Effector memory CD8-positive, alpha-beta T cell (primary cell): Measurements from ENCODE around the gene RAB6A.

Experiments
- ATAC-seq: fragments of 150-1000 bp; cut with Tn5 transposase; replicated peaks from 2 replicates; pipeline ENCODE4 v1.10.0; 2021; ENCODE audit warnings: mild to moderate bottlenecking, moderate library complexity
- DNase-seq, 3 experiments: peaks; one replicate each; pipeline ENCODE4 v3.0.0; 2021
- H3K27ac Mint-ChIP-seq, 2 donors: one replicate each; pipeline ENCODE4 v1.8.0; 2022; ENCODE audit warnings: mild to moderate bottlenecking in 2 of 2, mixed read lengths in 2 of 2, moderate library complexity in 2 of 2
- H3K27me3 Mint-ChIP-seq, 2 donors: one replicate each; pipeline ENCODE4 v1.8.0; 2022; ENCODE audit warnings: mixed read lengths in 2 of 2
- H3K36me3 Mint-ChIP-seq: one replicate; pipeline ENCODE4 v1.8.0; 2022; ENCODE audit warnings: mild to moderate bottlenecking, moderate library complexity, mixed read lengths; ENCODE audit not compliant: insufficient read depth
- H3K4me1 Mint-ChIP-seq, 2 donors: one replicate each; pipeline ENCODE4 v1.8.0; 2022; ENCODE audit warnings: low read depth in 2 of 2, mixed read lengths in 2 of 2
- H3K4me3 Mint-ChIP-seq, 2 donors: one replicate each; pipeline ENCODE4 v1.8.0; 2022; ENCODE audit warnings: mild to moderate bottlenecking in 2 of 2, mixed read lengths in 2 of 2, moderate library complexity in 2 of 2
- H3K9me3 Mint-ChIP-seq, 2 donors: one replicate each; pipeline ENCODE4 v1.8.0; 2022; ENCODE audit warnings: mixed read lengths in 2 of 2
- total RNA-seq, 9 experiments: gene quantifications; one replicate each; lab custom pipeline; 2026; lab: John Stamatoyannopoulos, UW

The RAB6A gene
- 86.7 to 154 (median 115) reads per million in 9 experiments for total RNA-seq

DNA sequence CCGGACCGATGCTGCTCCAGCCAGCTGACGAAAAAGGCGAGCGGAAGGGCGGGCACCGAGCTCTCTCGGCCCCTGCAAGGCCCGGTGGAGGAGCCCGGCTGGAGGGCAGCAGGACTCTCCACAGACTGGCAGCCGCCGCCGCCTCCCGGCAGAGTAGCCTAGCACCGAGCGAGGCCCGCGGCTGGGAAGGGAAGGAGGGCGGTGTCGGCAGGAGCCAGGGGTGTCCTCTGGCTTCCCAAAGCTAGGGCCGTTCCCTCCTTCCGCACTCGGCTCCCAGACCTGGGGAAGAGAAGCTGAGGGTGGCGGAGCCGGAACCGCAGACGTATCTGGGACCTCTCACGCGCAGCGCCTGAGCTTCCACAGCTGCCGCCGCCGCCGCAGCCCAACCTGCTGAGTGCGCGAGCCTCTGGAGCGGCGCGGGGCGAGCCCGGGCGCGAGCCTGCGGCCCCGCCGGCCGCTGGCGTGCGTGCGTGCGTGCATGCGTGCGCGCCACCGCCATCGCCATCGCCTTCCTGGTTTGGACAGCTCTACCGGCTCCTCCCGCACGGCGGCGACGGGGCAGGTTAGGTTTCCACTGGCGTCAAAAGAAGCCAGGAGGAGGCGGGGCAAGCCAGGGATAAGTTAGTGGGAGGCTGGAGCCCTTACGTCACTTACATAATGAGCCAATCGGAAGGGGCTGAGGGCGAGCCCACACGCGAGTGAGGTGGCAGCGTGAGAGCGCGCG lies at the start of gene RAB6A:
Gene RAB6A (minus strand): TSS at position 396 of the 724 bp plus-strand sequence. CDS start 439 bp downstream, outside the sequence.
- DNase-seq (peak; percentile 98 to 99 (median 99)), ATAC-seq (peak; percentile 86)
- peaks cover 26 to 34% of the 10 kb centered on the region in 2 donors for H3K4me1 Mint-ChIP-seq
- peak within 1 kb of the TSS; percentile 94 to 97 for H3K4me3 Mint-ChIP-seq
- peaks cover 16% of the 10 kb centered on the region for H3K36me3 Mint-ChIP-seq
- H3K27ac Mint-ChIP-seq, result peak within 1 kb of the TSS; percentile 87 to 90
- no peaks in the 10 kb centered on the region for H3K9me3 Mint-ChIP-seq
- H3K27me3 Mint-ChIP-seq, result peaks cover 0 to 10% of the 10 kb centered on the region in 2 donors

DNA sequence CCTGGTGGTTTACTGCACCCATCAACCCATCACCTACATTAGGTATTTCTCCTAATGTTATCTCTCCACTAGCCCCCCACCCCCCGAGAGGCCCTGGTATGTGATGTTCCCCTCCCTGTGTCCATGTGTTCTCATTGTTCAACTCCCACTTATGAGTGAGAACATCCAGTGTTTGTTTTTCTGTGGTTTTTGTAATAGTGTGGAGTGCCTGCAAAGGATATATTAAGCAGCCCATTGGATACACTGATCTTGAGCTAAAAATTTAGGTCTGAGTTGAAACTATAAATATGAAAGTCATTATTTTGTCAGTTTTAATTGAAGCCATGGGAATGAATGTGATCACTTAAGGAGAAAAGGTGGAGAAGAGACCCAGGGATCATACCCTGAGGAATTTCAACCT lies 49.8 kb upstream of the RAB6A start:
- ATAC-seq (no peak), DNase-seq (no peak)
- Mint-ChIP-seq H3K27me3 (no peaks in the 10 kb centered on the region), H3K36me3 (peaks cover 14% of the 10 kb centered on the region), H3K9me3 (no peaks in the 10 kb centered on the region), H3K4me1 (peaks cover 5 to 6% of the 10 kb centered on the region in 2 donors), H3K4me3 (no peak overlapping the region), H3K27ac (peak overlapping the region in 1 of 2 donors; percentile 38)

DNA sequence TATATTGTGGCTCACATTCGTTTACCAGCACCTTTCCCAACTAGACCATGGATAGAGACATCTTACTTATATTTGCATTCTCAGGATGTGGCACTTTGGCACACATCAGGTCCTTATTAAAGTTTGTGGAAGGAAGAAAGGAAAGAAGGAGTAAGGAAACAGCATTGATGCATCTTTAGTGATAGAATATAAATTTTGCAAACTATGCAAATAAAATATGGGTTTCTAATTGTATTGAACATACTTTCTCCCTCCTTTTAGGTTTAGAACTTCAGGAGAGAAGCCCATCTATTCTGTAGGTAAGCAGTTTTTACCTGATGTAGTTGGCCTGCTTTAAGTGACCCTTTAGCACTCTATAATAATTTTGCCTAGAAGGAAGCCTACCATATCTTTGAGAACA lies 47.2 kb upstream of the RAB6A start:
- no peaks in the 10 kb centered on the region for H3K27me3 Mint-ChIP-seq
- DNase-seq (no peak), ATAC-seq (no peak)
- H3K36me3 Mint-ChIP-seq, result peaks cover 14% of the 10 kb centered on the region
- no peak overlapping the region for H3K4me3 Mint-ChIP-seq
- no peaks in the 10 kb centered on the region for H3K9me3 Mint-ChIP-seq
- no peak overlapping the region for H3K27ac Mint-ChIP-seq
- H3K4me1 Mint-ChIP-seq, result peaks cover 5 to 10% of the 10 kb centered on the region in 2 donors

DNA sequence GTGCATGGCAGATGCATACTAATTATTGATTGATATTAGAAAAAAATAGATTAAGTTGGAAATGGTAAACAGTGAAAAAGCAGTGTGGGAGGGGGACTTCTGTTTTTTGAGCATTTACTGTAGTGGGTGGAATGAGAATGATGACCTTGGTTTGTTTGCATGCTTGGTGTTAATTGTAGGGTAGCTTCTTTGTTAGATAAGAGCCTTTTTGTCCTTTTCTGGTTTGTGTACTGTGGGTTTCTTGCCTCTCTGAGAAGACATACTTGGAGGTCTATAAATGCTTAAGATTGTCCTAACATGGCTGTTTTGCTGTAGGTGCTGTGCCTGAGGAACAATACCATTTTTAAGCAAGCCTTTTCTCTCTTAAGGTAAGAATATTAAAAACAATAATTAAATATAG lies 43.8 kb upstream of the RAB6A start:
- no peaks in the 10 kb centered on the region for H3K9me3 Mint-ChIP-seq
- no peak for ATAC-seq
- DNase-seq, result no peak
- H3K27ac Mint-ChIP-seq, result no peak overlapping the region
- no peak overlapping the region for H3K4me3 Mint-ChIP-seq
- H3K27me3 Mint-ChIP-seq, result no peaks in the 10 kb centered on the region
- H3K36me3 Mint-ChIP-seq, result peaks cover 14% of the 10 kb centered on the region
- H3K4me1 Mint-ChIP-seq, result peaks cover 5% of the 10 kb centered on the region in 2 donors

DNA sequence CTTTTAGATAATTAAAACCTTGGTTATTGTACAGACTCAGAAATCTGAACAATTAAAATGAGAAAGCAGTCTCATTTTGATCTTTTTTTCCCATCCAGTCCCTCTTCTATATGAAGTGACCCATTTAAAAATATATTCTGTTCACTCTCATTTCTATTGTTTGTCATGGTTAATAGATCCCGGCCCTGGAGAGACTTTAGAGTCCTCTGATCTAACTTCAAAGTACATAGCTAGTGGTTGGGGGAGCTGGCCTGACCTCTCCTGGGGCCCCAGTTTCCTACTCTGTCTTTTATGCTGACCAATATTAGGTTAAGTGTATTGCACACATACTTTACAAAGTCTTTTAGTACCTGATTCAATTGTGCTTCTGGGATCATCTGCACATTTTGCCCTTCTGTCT lies 40.3 kb upstream of the RAB6A start:
- ATAC-seq, result no peak
- no peak for DNase-seq
- Mint-ChIP-seq H3K4me1 (peaks cover 3 to 9% of the 10 kb centered on the region in 2 donors), H3K9me3 (no peaks in the 10 kb centered on the region), H3K36me3 (peaks cover 3% of the 10 kb centered on the region), H3K27me3 (no peaks in the 10 kb centered on the region), H3K27ac (no peak overlapping the region), H3K4me3 (no peak overlapping the region)

DNA sequence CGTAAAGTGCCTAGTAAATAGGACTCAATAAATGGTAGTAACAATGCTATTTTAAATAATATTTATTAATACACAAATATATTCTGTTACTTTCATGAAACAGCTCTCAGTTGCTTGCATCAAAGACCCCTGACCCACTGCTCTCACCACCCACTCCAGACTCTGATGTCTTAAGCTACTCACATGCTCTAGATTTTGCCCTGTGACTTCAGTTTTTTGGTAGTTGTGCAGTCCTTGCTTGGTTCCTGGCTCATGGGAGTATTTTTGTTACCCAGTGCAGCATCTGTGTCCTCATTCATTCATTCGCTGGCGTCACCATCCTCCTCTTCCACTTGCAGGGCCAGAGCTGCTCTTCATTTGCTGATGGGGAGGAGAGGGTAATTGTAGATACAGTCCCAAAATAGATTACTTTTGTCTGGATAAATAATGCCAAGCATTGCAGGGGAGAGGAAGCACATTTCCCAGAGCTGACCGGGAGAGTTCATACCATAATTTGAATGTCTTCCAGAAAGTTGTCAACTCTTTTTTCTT lies 39.5 kb upstream of the RAB6A start:
- no peaks in the 10 kb centered on the region for H3K9me3 Mint-ChIP-seq
- ATAC-seq, result no peak
- peaks cover 2 to 9% of the 10 kb centered on the region in 2 donors for H3K4me1 Mint-ChIP-seq
- no peak overlapping the region for H3K4me3 Mint-ChIP-seq
- DNase-seq, result no peak
- H3K27ac Mint-ChIP-seq, result no peak overlapping the region
- no peaks in the 10 kb centered on the region for H3K27me3 Mint-ChIP-seq
- peaks cover 3% of the 10 kb centered on the region for H3K36me3 Mint-ChIP-seq

DNA sequence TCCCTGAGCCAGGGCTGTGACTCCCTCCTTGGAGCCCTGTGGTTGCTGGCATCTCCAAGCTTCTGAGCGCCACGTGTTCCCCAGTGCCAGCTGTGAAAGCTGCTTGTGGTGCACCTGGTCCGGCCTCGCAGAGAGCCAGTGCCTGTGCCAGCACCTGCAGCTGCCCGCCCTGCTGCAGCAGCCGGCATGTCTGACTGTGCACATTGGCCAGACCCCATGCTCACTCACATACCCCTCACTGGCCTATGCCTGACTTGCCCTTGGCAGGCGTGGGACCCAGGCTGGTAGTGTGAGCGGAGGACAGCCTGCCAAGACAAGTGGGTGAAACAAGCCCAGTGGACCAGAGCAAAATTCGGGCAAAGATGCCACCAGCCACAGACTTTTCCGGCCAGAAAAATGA lies 36.6 kb upstream of the RAB6A start:
- no peaks in the 10 kb centered on the region for H3K27me3 Mint-ChIP-seq
- peaks cover 2 to 5% of the 10 kb centered on the region in 2 donors for H3K4me1 Mint-ChIP-seq
- peaks cover 9% of the 10 kb centered on the region for H3K36me3 Mint-ChIP-seq
- H3K9me3 Mint-ChIP-seq, result no peaks in the 10 kb centered on the region
- DNase-seq (no peak), ATAC-seq (no peak)
- H3K4me3 Mint-ChIP-seq, result no peak overlapping the region
- H3K27ac Mint-ChIP-seq, result no peak overlapping the region

DNA sequence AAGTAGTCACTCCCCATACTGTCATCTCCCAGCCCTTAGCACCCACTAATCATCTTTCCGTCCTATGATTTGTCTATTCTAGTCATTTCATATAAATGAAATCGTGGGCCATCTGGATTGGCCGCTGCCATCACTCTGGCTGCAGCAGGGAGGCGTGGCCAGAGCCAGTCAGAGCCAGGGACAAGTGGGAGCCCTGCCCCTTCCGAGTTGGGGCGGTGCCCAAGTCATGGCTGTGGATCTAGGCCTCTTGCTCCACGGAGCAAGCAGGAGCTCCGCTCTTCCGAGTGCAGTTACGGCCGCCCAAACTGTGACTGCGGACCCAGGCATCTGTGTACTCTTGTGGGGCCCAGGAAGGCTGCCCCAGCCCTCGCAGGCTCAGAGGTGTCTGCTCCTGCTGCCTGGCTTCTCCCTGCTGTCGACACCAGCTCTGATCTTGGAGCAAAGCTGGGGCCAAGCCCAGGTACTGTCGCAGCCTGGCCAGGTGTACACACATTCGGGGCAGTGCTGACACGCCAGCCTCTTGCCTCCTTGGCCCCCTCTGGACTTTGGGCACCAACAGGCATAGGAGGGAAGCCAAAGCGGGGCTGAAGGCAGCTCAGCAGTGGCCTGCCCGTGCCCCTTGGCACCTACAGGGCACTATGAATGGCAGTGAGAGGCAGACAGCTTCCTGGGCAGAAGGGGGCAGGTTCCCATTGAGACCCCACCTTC lies 35.2 kb upstream of the RAB6A start:
- Mint-ChIP-seq H3K27ac (no peak overlapping the region), H3K27me3 (no peaks in the 10 kb centered on the region), H3K36me3 (peaks cover 9% of the 10 kb centered on the region), H3K4me3 (no peak overlapping the region), H3K4me1 (peaks cover 2 to 5% of the 10 kb centered on the region in 2 donors), H3K9me3 (no peaks in the 10 kb centered on the region)
- ATAC-seq, result no peak
- DNase-seq, result no peak

DNA sequence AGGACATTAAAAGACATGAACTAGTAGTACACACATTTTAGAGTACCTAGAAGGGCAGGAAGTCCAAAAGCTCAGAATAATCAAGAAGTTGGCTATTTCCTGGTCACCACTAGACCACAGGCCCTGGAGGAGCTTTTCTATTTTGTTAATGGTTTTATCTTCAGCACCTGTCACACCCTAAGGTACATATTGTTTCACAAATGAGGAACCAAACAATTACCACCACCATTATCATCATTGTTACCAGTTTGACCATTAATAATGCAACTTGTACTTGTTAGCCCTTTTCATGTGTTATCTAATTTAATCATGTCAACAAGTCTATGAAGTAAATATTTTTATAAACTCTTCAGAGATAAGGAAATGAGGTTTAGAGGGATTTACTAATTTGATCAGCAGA lies 31.7 kb upstream of the RAB6A start:
- ATAC-seq (no peak), DNase-seq (no peak)
- Mint-ChIP-seq H3K36me3 (peaks cover 14% of the 10 kb centered on the region), H3K4me3 (no peak overlapping the region), H3K9me3 (no peaks in the 10 kb centered on the region), H3K27ac (no peak overlapping the region), H3K27me3 (no peaks in the 10 kb centered on the region), H3K4me1 (peaks cover 4 to 8% of the 10 kb centered on the region in 2 donors)

DNA sequence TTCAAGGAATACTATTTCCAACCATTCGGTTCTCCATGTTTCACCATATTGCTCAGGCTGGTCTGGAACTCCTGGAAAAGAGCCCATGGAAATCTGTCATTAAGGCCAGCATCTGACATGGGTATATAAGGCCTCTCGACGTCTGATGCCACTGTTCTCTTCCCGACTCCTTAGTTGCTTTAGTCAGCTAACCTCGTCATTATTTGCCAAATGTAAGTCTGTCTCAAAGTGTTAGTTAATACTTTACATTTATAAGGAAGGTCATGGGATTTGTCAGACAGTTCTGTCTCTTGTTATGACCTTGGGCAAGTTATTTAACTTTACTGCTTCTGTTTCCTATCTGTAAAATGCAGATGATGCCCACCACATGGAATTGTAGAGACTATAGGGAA lies 28.4 kb upstream of the RAB6A start:
- ATAC-seq, result no peak
- H3K9me3 Mint-ChIP-seq, result no peaks in the 10 kb centered on the region

DNA sequence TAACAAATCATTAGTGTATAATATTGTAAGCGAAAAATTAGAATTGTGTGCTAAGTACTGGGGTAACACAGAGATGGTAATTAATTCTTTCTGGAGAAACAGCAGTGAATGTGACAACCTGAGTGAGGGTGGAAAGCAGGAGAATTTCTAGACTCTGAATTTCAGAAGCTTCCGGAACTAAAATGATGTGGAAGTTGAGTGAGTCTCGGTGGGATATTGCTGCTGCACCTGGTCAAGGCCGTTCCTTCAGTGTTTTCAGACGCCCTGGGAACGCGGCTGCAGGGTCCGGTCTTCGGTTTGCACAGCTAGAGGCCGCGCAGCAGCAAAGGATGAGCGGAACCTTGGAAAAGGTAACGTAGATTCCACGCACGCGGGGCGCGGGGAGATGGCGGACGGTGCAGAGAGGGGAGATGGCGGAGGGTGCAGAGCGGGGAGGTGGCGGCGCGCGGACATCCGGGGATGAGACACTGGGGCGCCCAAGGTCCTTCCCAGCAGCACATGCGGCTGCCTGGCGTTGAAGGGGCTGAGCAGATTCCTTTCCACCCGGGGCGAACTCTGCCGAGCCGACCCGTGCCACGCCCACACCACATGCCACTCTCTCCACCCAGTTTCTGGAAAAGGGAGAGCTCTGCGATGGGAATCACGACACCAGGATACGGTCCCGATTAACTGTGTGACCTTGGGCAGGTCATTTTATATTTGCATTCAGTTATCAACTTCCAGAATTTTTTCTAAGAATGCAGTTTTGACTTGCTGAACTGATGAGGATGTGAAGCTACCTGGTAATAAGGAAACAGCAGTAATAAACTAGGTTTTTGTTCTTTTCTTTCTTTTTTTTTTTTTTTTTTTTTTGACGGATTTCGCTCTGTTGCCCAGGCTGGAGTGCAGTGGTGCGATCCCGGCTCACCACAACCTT lies 27.0 kb upstream of the RAB6A start, which contains the start of gene MRPL48:
Gene MRPL48 (plus strand): TSS at position 232 of the 916 bp plus-strand sequence. CDS start 98 bp downstream, at position 330.
- peaks cover 4 to 8% of the 10 kb centered on the region in 2 donors for H3K4me1 Mint-ChIP-seq
- H3K4me3 Mint-ChIP-seq, result peak within 1 kb of the TSS; percentile 92 to 94
- ATAC-seq, result peak; percentile 99
- peak; percentile 75 to 86 (median 78) for DNase-seq
- peaks cover 8% of the 10 kb centered on the region for H3K36me3 Mint-ChIP-seq
- H3K27ac Mint-ChIP-seq, result peak within 1 kb of the TSS; percentile 94 to 96
- peaks cover 0 to 8% of the 10 kb centered on the region in 2 donors for H3K27me3 Mint-ChIP-seq
- no peaks in the 10 kb centered on the region for H3K9me3 Mint-ChIP-seq

More for the DNA sequence above, 28.4 kb upstream of the RAB6A start:
- Mint-ChIP-seq H3K27me3 (peaks cover 0 to 8% of the 10 kb centered on the region in 2 donors), H3K27ac (no peak overlapping the region), H3K36me3 (peaks cover 13% of the 10 kb centered on the region), H3K4me1 (peaks cover 4 to 8% of the 10 kb centered on the region in 2 donors), H3K4me3 (peak overlapping the region; percentile 92 to 94)
- DNase-seq, result no peak

DNA sequence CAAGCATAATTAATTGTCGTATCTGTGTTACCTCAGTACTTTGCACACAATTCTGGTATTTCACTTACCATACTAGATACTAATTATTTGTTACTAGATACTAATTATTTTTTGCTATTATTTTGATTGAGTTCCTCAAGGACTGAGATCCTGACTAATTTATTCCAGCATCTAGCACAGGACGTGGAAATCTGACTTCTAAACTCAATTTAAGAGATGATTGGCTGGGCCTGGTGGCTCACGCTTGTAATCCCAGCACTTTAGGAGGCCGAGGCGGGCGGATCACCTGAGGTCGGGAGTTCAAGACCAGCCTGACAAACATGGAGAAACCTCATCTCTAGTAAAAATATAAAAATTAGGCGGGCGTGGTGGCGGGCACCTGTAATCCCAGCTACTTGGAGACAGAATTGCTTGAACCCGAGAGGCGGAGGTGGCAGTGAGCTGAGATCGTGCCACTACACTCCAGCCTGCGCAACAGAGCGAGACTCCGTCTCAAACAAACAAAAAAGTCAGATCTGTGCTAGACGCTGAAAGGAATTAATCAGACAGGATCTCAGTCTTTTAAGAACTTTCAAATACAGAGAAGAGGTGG lies 26.3 kb upstream of the RAB6A start:
- ATAC-seq (no peak), DNase-seq (peak in 1 of 3 experiments; percentile 5)
- Mint-ChIP-seq H3K4me3 (peak overlapping the region; percentile 92 to 94), H3K27ac (peak overlapping the region; percentile 94 to 96), H3K27me3 (peaks cover 0 to 8% of the 10 kb centered on the region in 2 donors), H3K4me1 (peaks cover 4 to 8% of the 10 kb centered on the region in 2 donors), H3K9me3 (no peaks in the 10 kb centered on the region), H3K36me3 (peaks cover 7% of the 10 kb centered on the region)
